Glutamatergic neuron (in vitro differentiated cells): ENCODE data around the gene SLBP. TPM values are rescaled to one million over a fixed set of nuclear protein-coding genes. Genes with fewer than 3 reads are reported as not detected.

Experiments used
- DNase-seq: peaks from one replicate; pipeline ENCODE4 v3.0.0; 2022
- H3K27ac Mint-ChIP-seq: one replicate; pipeline ENCODE4 v1.8.0; 2020; ENCODE audit warnings: mild to moderate bottlenecking, mixed read lengths, inconsistent platforms; ENCODE audit not compliant: unreplicated experiment
- H3K27me3 Mint-ChIP-seq: one replicate; pipeline ENCODE4 v1.8.0; 2020; ENCODE audit warnings: mild to moderate bottlenecking, moderate library complexity, mixed read lengths, inconsistent platforms; ENCODE audit not compliant: unreplicated experiment
- H3K36me3 Mint-ChIP-seq: one replicate; pipeline ENCODE4 v1.8.0; 2020; ENCODE audit warnings: mild to moderate bottlenecking, mixed read lengths, inconsistent platforms; ENCODE audit not compliant: unreplicated experiment
- H3K4me1 Mint-ChIP-seq: one replicate; pipeline ENCODE4 v1.8.0; 2020; ENCODE audit warnings: mild to moderate bottlenecking, low read depth, mixed read lengths, inconsistent platforms; ENCODE audit not compliant: unreplicated experiment
- H3K4me3 Mint-ChIP-seq: one replicate; pipeline ENCODE4 v1.8.0; 2020; ENCODE audit warnings: mild to moderate bottlenecking, mixed read lengths, inconsistent platforms; ENCODE audit not compliant: unreplicated experiment
- H3K9me3 Mint-ChIP-seq: one replicate; pipeline ENCODE4 v1.8.0; 2020; ENCODE audit warnings: mild to moderate bottlenecking, moderate library complexity, mixed read lengths, inconsistent platforms; ENCODE audit not compliant: unreplicated experiment
- total RNA-seq: library from RNA; stranded (reverse); fragmentation: NEBNext Ultra II Directional; extraction: Animal tissue kit (Norgen Biotek cat#: 25700); gene quantifications from one replicate; pipeline ENCODE4 v1.2.1, GENCODE V29; 2021; ENCODE audit not compliant: unreplicated experiment
- TF ChIP-seq, protein P1 (sequence below): fragments of 200-600 bp; sonication (generic); IDR thresholded peaks from one replicate; pipeline ENCODE4 v1.5.0; 2021; ENCODE audit not compliant: partially characterized antibody, unreplicated experiment

SLBP gene
- total RNA-seq, 1 donor from 2014 or later: 25.0 TPM

DNA sequence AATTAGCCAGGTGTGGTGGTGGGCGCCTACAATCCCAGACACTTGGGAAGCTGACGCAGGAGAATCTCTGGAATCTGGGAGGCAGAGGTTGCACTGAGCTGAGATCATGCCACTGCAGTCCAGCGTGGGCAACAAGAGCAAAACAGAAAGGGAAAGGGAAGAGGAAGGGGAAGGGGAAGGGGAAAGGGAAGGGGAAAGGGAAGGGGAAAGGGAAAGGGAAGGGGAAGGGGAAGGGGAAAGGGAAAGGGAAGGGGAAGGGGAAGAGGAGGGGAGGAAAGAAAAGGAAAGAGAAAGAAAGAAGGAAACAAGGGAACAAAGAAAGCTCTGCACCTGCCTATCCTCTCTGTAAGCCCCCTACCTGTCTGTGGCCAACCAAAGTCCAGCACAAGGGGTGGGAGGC, 63.2 kb downstream of the SLBP start:
- Mint-ChIP-seq H3K4me3 (no peak overlapping the region), H3K4me1 (peaks cover 2% of the 10 kb centered on the region), H3K9me3 (peaks cover 5% of the 10 kb centered on the region), H3K27ac (no peak overlapping the region), H3K27me3 (peaks cover 6% of the 10 kb centered on the region), H3K36me3 (no peaks in the 10 kb centered on the region)
- DNase-seq: no peak
- TF ChIP-seq, protein P1, sequence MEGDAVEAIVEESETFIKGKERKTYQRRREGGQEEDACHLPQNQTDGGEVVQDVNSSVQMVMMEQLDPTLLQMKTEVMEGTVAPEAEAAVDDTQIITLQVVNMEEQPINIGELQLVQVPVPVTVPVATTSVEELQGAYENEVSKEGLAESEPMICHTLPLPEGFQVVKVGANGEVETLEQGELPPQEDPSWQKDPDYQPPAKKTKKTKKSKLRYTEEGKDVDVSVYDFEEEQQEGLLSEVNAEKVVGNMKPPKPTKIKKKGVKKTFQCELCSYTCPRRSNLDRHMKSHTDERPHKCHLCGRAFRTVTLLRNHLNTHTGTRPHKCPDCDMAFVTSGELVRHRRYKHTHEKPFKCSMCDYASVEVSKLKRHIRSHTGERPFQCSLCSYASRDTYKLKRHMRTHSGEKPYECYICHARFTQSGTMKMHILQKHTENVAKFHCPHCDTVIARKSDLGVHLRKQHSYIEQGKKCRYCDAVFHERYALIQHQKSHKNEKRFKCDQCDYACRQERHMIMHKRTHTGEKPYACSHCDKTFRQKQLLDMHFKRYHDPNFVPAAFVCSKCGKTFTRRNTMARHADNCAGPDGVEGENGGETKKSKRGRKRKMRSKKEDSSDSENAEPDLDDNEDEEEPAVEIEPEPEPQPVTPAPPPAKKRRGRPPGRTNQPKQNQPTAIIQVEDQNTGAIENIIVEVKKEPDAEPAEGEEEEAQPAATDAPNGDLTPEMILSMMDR: no peak

DNA sequence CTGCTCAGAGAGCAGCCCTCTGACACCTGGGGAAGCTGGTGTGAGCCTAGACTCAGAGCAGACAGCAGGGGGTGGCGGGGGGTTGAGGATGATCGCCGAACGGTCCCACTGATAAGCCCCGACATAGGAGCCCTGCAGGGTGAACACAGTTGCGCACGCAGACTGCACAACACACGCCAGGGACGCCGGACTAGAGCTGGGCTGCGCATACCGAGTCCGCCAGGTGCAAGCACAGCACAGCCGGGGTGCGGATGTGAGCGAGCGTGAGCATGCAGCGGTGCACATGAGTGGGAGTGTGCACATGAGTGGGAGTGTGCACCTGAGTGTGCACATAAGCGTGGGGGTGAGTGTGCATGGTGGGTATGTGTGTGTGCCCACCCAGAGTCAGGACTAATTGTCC, 64.7 kb downstream of the SLBP start:
- no peak overlapping the region for H3K27ac Mint-ChIP-seq
- peaks cover 6% of the 10 kb centered on the region for H3K27me3 Mint-ChIP-seq
- no peak for DNase-seq
- H3K9me3 Mint-ChIP-seq: peaks cover 5% of the 10 kb centered on the region
- TF ChIP-seq, protein P1: no peak
- H3K4me1 Mint-ChIP-seq: peaks cover 2% of the 10 kb centered on the region
- H3K4me3 Mint-ChIP-seq: no peak overlapping the region
- no peaks in the 10 kb centered on the region for H3K36me3 Mint-ChIP-seq

DNA sequence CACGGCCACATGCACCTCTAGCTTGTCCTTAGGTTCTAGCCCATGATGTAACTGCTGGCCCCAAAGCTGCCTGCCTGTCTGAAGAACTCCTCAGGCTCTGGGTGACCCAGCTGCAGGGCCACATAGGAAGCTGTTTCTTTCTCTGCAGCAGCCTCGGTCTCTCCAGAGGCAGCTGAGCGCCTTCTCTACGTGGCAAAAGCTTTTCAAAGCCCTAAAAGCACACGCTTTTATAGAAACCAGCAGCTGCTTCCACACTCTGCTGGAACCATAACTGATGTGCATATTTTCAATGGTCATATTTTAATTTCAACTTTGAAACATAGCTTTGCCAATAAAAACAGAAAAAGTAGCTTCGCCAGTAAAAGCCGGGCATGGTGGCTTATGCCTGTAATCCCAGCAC, 65.4 kb downstream of the SLBP start:
- Mint-ChIP-seq H3K36me3 (no peaks in the 10 kb centered on the region), H3K4me1 (peaks cover 2% of the 10 kb centered on the region), H3K27ac (no peak overlapping the region), H3K9me3 (peaks cover 5% of the 10 kb centered on the region), H3K4me3 (no peak overlapping the region), H3K27me3 (peaks cover 6% of the 10 kb centered on the region)
- TF ChIP-seq, protein P1: no peak
- no peak for DNase-seq

DNA sequence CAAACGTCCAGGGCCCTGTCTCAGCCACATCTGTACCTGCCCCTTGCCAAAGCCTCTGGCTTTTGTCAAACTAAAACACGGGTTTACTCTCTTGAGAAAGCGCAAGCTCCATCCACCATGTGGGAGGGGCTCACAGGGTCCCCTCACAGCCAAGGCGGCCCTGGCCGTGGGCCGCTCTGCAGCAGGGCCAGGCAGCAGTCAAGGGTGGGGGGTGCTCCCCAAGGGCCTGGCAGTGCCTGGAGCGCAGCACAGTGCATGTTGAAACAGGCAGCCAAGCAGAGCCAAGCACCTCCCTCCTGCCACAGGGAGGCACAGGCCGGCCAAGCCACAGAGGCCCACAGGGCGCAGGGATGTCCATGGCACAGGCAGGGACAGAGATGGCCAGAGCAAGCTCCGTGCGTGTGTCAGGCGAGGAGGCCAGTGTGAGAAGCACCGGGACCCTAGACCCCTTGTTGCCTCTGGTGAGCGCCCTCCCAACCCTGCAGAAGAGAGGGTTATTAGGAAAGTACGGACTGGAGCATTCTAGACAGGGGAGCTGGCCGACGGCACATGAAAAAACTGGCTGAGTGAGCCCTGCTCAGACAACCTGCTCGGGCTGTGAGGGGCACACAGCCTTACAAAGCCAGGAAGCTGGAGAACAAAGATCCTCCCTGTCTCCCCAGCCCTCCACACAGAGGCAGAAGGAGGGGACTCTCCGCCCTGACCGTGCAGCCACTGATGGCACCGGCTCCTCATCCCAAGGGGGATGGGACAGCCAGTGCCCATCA, 67.0 kb downstream of the SLBP start:
- Mint-ChIP-seq H3K4me1 (peaks cover 2% of the 10 kb centered on the region), H3K9me3 (peaks cover 3% of the 10 kb centered on the region), H3K27ac (peak overlapping the region; percentile 22), H3K36me3 (no peaks in the 10 kb centered on the region), H3K4me3 (no peak overlapping the region), H3K27me3 (peaks cover 3% of the 10 kb centered on the region)
- DNase-seq: no peak
- TF ChIP-seq, protein P1: no peak

DNA sequence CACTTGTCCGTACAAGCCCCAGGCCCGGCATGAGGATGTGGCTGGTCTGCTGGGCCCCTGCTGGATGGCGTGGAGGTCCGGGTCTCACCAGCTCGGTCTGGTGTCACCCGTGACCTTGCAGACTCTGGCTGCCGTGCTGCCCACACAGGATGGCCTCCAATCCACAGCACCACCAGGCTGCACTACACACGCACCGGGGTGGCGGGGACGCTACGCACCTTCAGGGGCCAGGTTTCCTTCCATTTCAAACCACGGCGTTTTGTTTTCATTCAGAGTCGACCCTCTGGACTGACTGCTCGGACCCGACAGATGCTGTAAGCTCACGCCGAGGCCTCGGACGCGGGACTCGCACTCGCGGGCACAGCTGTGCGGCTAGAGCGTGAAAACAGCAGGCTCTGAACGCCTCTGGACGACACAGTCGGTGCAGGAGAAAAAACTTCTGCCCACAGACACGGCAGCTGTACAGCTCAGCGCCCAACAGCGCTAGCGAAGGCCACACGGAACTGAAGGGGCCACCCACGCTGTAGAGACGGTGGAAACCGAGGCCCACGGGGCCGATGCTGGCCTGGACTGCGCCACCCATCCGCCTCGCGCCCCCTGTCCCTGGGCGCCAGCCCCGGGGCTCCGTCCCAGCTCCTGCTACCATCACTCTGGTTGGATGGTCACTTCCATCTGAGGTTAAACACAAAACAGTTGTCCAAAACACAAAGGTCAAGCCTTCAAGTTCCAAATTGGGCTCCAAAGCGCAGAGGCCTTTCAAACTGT, 68.0 kb downstream of the SLBP start:
- H3K27ac Mint-ChIP-seq: no peak overlapping the region

More for the DNA sequence above, 68.0 kb downstream of the SLBP start:
- no peaks in the 10 kb centered on the region for H3K36me3 Mint-ChIP-seq
- TF ChIP-seq, protein P1: no peak
- peaks cover 2% of the 10 kb centered on the region for H3K4me1 Mint-ChIP-seq
- H3K4me3 Mint-ChIP-seq: no peak overlapping the region
- no peak for DNase-seq
- peaks cover 3% of the 10 kb centered on the region for H3K9me3 Mint-ChIP-seq
- peaks cover 3% of the 10 kb centered on the region for H3K27me3 Mint-ChIP-seq
